GM12874 (cell line): ENCODE measurements around the gene ARCN1.

Experiments used
- TF ChIP-seq, protein P1 (sequence below): IDR thresholded peaks from 2 replicates; pipeline ENCODE4 v1.5.1; 2011; ENCODE audit warnings: low read depth, mild to moderate bottlenecking, control low read depth, low read length, moderate library complexity; ENCODE audit not compliant: insufficient read depth

ARCN1 gene

GRCh38 chr11:118634431-118635236 is 62.4 kb downstream of the ARCN1 start:
- TF ChIP-seq, protein P1, sequence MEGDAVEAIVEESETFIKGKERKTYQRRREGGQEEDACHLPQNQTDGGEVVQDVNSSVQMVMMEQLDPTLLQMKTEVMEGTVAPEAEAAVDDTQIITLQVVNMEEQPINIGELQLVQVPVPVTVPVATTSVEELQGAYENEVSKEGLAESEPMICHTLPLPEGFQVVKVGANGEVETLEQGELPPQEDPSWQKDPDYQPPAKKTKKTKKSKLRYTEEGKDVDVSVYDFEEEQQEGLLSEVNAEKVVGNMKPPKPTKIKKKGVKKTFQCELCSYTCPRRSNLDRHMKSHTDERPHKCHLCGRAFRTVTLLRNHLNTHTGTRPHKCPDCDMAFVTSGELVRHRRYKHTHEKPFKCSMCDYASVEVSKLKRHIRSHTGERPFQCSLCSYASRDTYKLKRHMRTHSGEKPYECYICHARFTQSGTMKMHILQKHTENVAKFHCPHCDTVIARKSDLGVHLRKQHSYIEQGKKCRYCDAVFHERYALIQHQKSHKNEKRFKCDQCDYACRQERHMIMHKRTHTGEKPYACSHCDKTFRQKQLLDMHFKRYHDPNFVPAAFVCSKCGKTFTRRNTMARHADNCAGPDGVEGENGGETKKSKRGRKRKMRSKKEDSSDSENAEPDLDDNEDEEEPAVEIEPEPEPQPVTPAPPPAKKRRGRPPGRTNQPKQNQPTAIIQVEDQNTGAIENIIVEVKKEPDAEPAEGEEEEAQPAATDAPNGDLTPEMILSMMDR: no peak

DNA sequence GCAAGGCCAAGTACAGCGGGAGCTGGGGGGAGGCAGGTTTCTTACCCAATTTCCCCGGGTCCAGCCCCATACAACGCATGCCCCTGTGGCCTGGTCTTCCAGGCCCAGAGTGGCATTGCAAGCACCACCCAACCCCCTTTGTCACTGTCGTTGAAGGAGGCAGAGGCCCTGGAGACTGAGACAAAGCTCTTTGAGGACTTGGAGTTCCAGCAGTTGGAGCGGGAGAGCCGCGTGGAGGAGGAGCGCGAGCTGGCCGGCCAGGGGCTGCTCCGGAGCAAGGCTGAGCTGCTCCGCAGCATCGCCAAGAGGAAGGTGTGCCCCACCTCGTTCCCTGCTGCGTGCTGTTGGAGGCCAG is 63.0 kb downstream of the ARCN1 start:
- TF ChIP-seq, protein P1: no peak

DNA sequence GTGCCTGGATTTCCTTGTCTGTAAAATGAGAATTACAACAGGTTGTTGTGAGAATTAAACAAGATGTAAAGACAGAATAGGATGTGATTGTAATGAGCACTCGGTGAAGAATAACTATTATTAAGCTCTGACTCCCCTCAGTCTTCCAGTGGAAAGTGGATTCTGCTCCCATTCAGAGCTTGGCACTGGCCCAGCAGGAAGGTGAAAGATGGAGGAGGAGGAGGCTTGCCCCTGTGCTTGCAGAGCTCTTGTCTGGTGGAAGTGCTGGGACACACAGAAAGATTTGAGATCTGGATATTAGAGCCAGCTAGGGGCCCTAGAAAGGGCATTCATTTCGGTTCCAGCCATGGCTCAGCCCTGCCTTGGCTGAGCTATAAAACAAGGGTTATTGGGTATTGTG is 63.4 kb downstream of the ARCN1 start:
- TF ChIP-seq, protein P1: no peak

- TF ChIP-seq, protein P1: no peak
Measured at GRCh38 chr11:118636569-118637290, 64.5 kb downstream of the ARCN1 start.

DNA sequence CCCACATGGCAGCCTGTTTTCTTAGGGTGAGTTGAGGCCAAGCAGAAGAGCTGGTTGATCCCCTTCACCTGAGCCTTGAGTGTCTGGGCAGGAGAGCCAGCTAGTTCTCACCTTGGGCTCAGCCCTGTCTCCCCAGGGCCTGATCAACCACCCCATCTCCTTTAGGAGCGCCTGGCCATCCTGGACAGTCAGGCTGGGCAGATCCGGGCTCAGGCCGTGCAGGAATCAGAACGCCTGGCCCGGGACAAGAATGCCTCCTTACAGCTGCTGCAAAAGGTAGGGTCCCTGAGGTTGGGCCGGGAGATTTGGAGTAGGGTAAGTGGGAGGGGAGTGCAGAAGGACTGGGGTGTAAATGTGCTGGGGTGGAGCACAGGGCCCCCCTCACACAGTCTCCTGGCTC is 66.5 kb downstream of the ARCN1 start:
- TF ChIP-seq, protein P1: no peak

DNA sequence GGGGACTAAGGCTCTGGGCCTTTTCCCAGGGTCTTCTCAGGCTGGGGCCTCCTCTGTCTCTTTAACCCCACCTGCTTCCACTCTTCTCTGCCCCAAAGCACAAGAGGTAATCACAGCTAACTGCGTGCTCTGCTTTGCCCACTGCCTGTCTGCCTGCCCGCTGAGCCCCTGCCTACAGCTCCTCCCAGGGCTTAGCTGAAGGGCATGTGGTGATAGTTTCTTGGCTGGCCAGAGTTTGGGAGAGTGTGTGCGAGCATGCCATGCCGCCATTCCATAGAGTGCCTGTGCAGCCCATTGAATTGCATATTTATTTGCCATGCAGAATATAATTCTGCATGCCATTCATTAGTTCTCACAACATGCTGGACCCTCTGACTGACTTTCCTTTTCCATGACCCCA is 67.7 kb downstream of the ARCN1 start:
- TF ChIP-seq, protein P1: no peak

- TF ChIP-seq, protein P1: no peak
Measured at GRCh38 chr11:118640332-118641154, 68.3 kb downstream of the ARCN1 start.
